Body of pancreas (tissue), 4 donors: Measurements from ENCODE around the gene FBXO46. TPM values are rescaled to one million over a fixed set of nuclear protein-coding genes. Genes with fewer than 3 reads are reported as not detected.

Source experiments
- ATAC-seq: fragments of 150-250 bp; one replicate; pipeline ENCODE4 v1.9.1; 2016
- DNase-seq, 4 donors: peaks; one replicate each; pipeline ENCODE4 v3.0.0-alpha.2; 2019
- H3K27ac ChIP-seq, 4 donors: fragments of 200-600 bp; sonication (generic); 1 replicate in 3 of 4; 2 replicates in 1 of 4; pipeline versions ENCODE4 v1.5.1 to v1.6.1; 2016 to 2019; ENCODE audit warnings: mild to moderate bottlenecking in 1 of 4, mixed read lengths in 1 of 4, moderate library complexity in 1 of 4
- H3K27me3 ChIP-seq, 2 donors: fragments of 200-600 bp; sonication (generic); one replicate each; pipeline ENCODE4 v1.6.0; 2016; ENCODE audit warnings: mild to moderate bottlenecking in 1 of 2
- H3K36me3 ChIP-seq, 2 donors: fragments of 200-600 bp; sonication (generic); replicated peaks in 1 of 2; 2 replicates each; pipeline ENCODE4 v1.5.1; 2016; ENCODE audit warnings: low read depth in 2 of 2; ENCODE audit not compliant: insufficient read depth in 1 of 2
- H3K4me1 ChIP-seq: fragments of 200-600 bp; sonication (generic); one replicate; pipeline ENCODE4 v1.6.0; 2016
- H3K4me3 ChIP-seq, 2 donors: fragments of 200-600 bp; sonication (generic); 1 replicate in 1 of 2; 2 replicates in 1 of 2; pipeline ENCODE4 v1.5.1; 2016 to 2019
- H3K9me3 ChIP-seq, 3 donors: fragments of 200-600 bp; sonication (generic); 1 replicate in 2 of 3; 2 replicates in 1 of 3; pipeline ENCODE4 v1.5.1; 2016
- CTCF ChIP-seq, 7 experiments: fragments of 450-650 bp in 4 of 7; fragments of 200-600 bp in 3 of 7; sonication (generic) in 3 of 7; IDR thresholded peaks; one replicate each; pipeline ENCODE4 v1.5.1; 2016 to 2019; ENCODE audit warnings: antibody characterized with exemption in 7 of 7
- POLR2A ChIP-seq, 3 donors: fragments of 450-650 bp; IDR thresholded peaks; one replicate each; pipeline ENCODE4 v1.6.1; 2016; ENCODE audit warnings: antibody characterized with exemption in 3 of 3, mild to moderate bottlenecking in 2 of 3
- WGBS, 2 donors: methylation state at CpG; one replicate each; pipeline ENCODE4 v1.1.5; 2017; 5-methylcytosine and 5-hydroxymethylcytosine counted together
- intact Hi-C: fragments of 100-400 bp; cut with DNase I; formaldehyde crosslinking; loops from one replicate; pipeline ENCODE4 v1.15.1; 2023
- total RNA-seq, 2 donors: library from RNA; depleted of rRNA; stranded (reverse); fragments of >200 nt; gene quantifications; one replicate each; pipeline ENCODE4 v1.1.0, GENCODE V29; 2016

The FBXO46 gene
- total RNA-seq, 2 donors from 2014 or later = 7.8 to 11.9 TPM

GRCh38 chr19:45772130-45772840 lies 41.6 kb upstream of the FBXO46 start:
- no peaks in the 10 kb centered on the region for H3K9me3 ChIP-seq
- peak in 1 of 7 experiments; percentile 3 for TF ChIP-seq CTCF (IDR thresholded peaks at IDR 0.05)
- peak; percentile 28 to 51 (median 40) for TF ChIP-seq POLR2A (IDR thresholded peaks at IDR 0.05)
- H3K4me1 ChIP-seq = peaks cover 47% of the 10 kb centered on the region
- H3K27ac ChIP-seq = peak overlapping the region; percentile 93 to 98 (median 96)
- intact Hi-C loops = no loop called here
- H3K4me3 ChIP-seq = no peak overlapping the region
- DNase-seq (peak in 3 of 4 donors; percentile 62 to 71 (median 66)), ATAC-seq (no peak)
- WGBS, 2 donors = 22 to 48% methylated on average over 12 to 14 of the region's 14 CpGs
- H3K36me3 ChIP-seq = peaks cover 0 to 1% of the 10 kb centered on the region in 2 donors
- H3K27me3 ChIP-seq = no peaks in the 10 kb centered on the region

DNA sequence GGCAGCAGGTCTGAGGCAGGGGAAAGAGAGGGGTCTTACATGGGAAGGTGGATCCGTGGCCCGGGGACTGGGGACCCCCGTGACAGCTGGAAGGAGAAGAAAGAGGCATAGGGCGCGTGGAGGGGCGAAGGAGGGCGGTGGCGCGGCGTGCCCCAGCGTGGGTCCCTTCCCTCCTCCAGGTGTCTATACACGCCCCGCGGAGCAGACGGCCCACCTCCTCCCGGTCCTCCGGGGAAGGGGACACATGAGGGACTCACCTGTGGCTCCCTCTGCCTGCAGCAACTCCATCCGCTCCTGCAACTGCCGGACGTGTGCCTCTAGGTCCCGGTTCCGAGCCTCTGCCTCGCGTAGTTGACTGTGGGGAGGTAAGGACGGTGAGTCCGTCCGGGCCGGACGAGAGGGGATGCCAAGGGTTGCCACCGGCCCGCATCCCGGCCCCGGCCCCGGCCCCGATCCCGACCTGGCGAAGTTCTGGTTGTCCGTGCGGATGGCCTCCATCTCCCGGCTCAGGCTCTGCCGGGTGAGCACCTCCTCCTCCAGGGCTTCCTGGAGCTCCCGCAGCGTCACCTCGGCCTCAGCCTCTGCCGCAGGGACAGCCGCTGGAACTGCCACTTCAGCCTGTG lies 40.7 kb upstream of the FBXO46 start:
- no peaks in the 10 kb centered on the region for H3K9me3 ChIP-seq
- intact Hi-C loops = no loop called here
- H3K4me3 ChIP-seq = peak overlapping the region in 1 of 2 donors; percentile 4
- peak overlapping the region; percentile 93 to 98 (median 96) for H3K27ac ChIP-seq
- H3K4me1 ChIP-seq = peaks cover 55% of the 10 kb centered on the region
- DNase-seq (peak; percentile 44 to 59 (median 46)), ATAC-seq (no peak)
- no peaks in the 10 kb centered on the region for H3K36me3 ChIP-seq
- WGBS, 2 donors = 57 to 65% methylated on average over 18 to 41 of the region's 46 CpGs
- no peak for TF ChIP-seq CTCF (IDR thresholded peaks at IDR 0.05)
- no peak for TF ChIP-seq POLR2A (IDR thresholded peaks at IDR 0.05)
- H3K27me3 ChIP-seq = no peaks in the 10 kb centered on the region

DNA sequence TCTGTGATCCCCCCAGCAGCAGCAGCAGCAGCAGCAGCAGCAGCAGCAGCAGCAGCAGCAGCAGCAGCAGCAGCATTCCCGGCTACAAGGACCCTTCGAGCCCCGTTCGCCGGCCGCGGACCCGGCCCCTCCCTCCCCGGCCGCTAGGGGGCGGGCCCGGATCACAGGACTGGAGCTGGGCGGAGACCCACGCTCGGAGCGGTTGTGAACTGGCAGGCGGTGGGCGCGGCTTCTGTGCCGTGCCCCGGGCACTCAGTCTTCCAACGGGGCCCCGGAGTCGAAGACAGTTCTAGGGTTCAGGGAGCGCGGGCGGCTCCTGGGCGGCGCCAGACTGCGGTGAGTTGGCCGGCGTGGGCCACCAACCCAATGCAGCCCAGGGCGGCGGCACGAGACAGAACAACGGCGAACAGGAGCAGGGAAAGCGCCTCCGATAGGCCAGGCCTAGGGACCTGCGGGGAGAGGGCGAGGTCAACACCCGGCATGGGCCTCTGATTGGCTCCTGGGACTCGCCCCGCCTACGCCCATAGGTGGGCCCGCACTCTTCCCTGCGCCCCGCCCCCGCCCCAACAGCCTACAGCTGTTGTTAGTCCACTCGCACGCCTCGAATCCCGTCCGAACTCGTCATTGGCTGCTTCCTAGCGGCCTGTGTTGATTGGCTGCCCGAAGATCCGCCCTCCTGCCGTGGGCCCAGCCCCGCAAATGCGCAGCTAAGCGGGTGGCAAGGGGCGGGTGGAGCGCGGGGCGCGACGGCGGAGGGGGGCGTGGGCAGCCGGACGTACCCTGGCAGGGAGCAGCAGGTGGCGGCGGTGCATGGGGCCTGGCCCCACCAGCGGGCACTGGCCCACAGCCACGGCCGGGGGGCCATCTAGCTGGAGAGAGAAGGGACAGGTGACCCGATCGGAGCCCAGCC lies 39.8 kb upstream of the FBXO46 start:
- Histone ChIP-seq H3K36me3 (no peaks in the 10 kb centered on the region), H3K4me1 (peaks cover 64% of the 10 kb centered on the region), H3K27me3 (no peaks in the 10 kb centered on the region), H3K4me3 (no peak overlapping the region), H3K9me3 (no peaks in the 10 kb centered on the region), H3K27ac (peak overlapping the region; percentile 93 to 98 (median 96))
- intact Hi-C loops = no loop called here
- ATAC-seq (peak; percentile 71), DNase-seq (peak; percentile 97 to 99 (median 99))
- WGBS, 2 donors = 1 to 2% methylated on average over 17 to 61 of the region's 79 CpGs
- peak; percentile 65 to 74 (median 71) for TF ChIP-seq POLR2A (IDR thresholded peaks at IDR 0.05)
- peak; percentile 83 to 97 (median 93) for TF ChIP-seq CTCF (IDR thresholded peaks at IDR 0.05)

- intact Hi-C loops = no loop called here
- WGBS, 2 donors = 0 to 1% methylated on average over 21 to 22 of the region's 28 CpGs
- DNase-seq (peak in 3 of 4 donors; percentile 60 to 62 (median 62)), ATAC-seq (no peak)
- no peak for TF ChIP-seq POLR2A (IDR thresholded peaks at IDR 0.05)
- TF ChIP-seq CTCF (IDR thresholded peaks at IDR 0.05) = no peak
- peaks cover 71% of the 10 kb centered on the region for H3K4me1 ChIP-seq
- H3K27ac ChIP-seq = peak overlapping the region; percentile 93 to 98 (median 96)
- H3K4me3 ChIP-seq = no peak overlapping the region
- H3K27me3 ChIP-seq = no peaks in the 10 kb centered on the region
- H3K9me3 ChIP-seq = no peaks in the 10 kb centered on the region
- H3K36me3 ChIP-seq = no peaks in the 10 kb centered on the region
Measured at GRCh38 chr19:45769821-45770191, 39.1 kb upstream of the FBXO46 start.
